Transverse colon (tissue), 4 donors: ENCODE results near the gene OR6V1. TPM values are rescaled to one million over a fixed set of nuclear protein-coding genes. Genes with fewer than 3 reads are reported as not detected.

Source experiments
- DNase-seq: peaks from one replicate; pipeline ENCODE4 v3.0.0-alpha.2; 2019
- H3K27ac ChIP-seq, 4 donors: fragments of 200-600 bp; sonication (generic); 2 replicates each; pipeline ENCODE4 v1.5.1; 2016 to 2018; ENCODE audit warnings: inconsistent platforms in 4 of 4
- H3K27me3 ChIP-seq: fragments of 200-600 bp; sonication (generic); 2 replicates; pipeline ENCODE4 v1.5.1; 2017; ENCODE audit warnings: inconsistent platforms
- H3K36me3 ChIP-seq, 4 donors: fragments of 200-600 bp; sonication (generic); 2 replicates each; pipeline ENCODE4 v1.5.1; 2017 to 2019; ENCODE audit warnings: inconsistent platforms in 4 of 4
- H3K4me1 ChIP-seq, 4 donors: fragments of 200-600 bp; sonication (generic); 2 replicates each; pipeline ENCODE4 v1.5.1; 2017 to 2020; ENCODE audit warnings: inconsistent platforms in 4 of 4
- H3K4me3 ChIP-seq, 4 donors: fragments of 200-600 bp; sonication (generic); 1 replicate in 1 of 4; 2 replicates in 3 of 4; pipeline versions ENCODE4 v1.5.1 to v1.6.1; 2017 to 2019; ENCODE audit warnings: inconsistent platforms in 4 of 4
- H3K9me3 ChIP-seq, 2 donors: fragments of 200-600 bp; sonication (generic); 2 replicates each; pipeline ENCODE4 v1.5.1; 2017 to 2019; ENCODE audit warnings: inconsistent platforms in 2 of 2
- CTCF ChIP-seq, 5 experiments: fragments of 200-600 bp in 3 of 5; fragments of 450-650 bp in 2 of 5; sonication (generic) in 3 of 5; IDR thresholded peaks; 1 replicate in 2 of 5; 2 replicates in 3 of 5; pipeline ENCODE4 v1.5.1; 2016 to 2017; ENCODE audit warnings: antibody characterized with exemption in 5 of 5, inconsistent platforms in 3 of 5, mild to moderate bottlenecking in 2 of 5, moderate library complexity in 1 of 5
- EP300 ChIP-seq: sonication (generic); formaldehyde crosslinking; IDR thresholded peaks from one replicate; pipeline ENCODE4 v1.6.1; 2017; ENCODE audit warnings: antibody characterized with exemption, low read depth
- POLR2A ChIP-seq: fragments of 450-650 bp; IDR thresholded peaks from one replicate; pipeline ENCODE4 v1.6.1; 2016; ENCODE audit warnings: antibody characterized with exemption, mild to moderate bottlenecking, moderate library complexity
- POLR2AphosphoS5 ChIP-seq, 3 donors: sonication (generic); formaldehyde crosslinking; IDR thresholded peaks; one replicate each; pipeline ENCODE4 v1.6.1; 2016; ENCODE audit warnings: antibody characterized with exemption in 3 of 3
- WGBS, 2 donors: methylation state at CpG; one replicate each; pipeline ENCODE4 v1.1.5; 2018; ENCODE audit warnings: low coverage in 1 of 2; 5-methylcytosine and 5-hydroxymethylcytosine counted together
- in situ Hi-C, 4 donors: fragments of 200-750 bp; cut with MboI; loops; one replicate each; pipeline versions ENCODE4 v1.15.0 to v1.15.1; 2017; ENCODE audit warnings: low sequenced_read_pairs in 3 of 4, low pct_ligation_motif_present in 1 of 4, low pct_unique_long_range_greater_than_20kb in 1 of 4
- intact Hi-C: fragments of 100-400 bp; cut with DNase I; formaldehyde crosslinking; loops from one replicate; pipeline ENCODE4 v1.15.1; 2023; ENCODE audit warnings: low total_unique reads
- total RNA-seq, 4 donors: library from RNA; depleted of rRNA; stranded (reverse); fragments of >200 nt; gene quantifications; one replicate each; pipeline ENCODE4 v1.1.0, GENCODE V29; 2016

Gene OR6V1
- not detected for total RNA-seq

GRCh38 chr7:143052041-143052440 lies at the start of gene OR6V1:
Gene OR6V1, plus strand, starts transcription at chr7:143052341. Its CDS starts 0 bp downstream, at chr7:143052341.
- Histone ChIP-seq H3K4me1 (no peaks in the 10 kb centered on the region), H3K27ac (no peak within 1 kb of the TSS), H3K36me3 (no peaks in the 10 kb centered on the region), H3K9me3 (no peaks in the 10 kb centered on the region), H3K4me3 (no peak within 1 kb of the TSS), H3K27me3 (no peaks in the 10 kb centered on the region)
- WGBS, 2 donors: 88 to 93% methylated on average over 4 of the region's 4 CpGs
- no peak for DNase-seq
- intact Hi-C loops: no loop called here
- in situ Hi-C loops: no loop called here
- TF ChIP-seq POLR2AphosphoS5 (IDR thresholded peaks at IDR 0.05): no peak
- TF ChIP-seq EP300: no peak
- no peak for TF ChIP-seq POLR2A
- TF ChIP-seq CTCF (IDR thresholded peaks at IDR 0.05): no peak

- peak overlapping the region in 3 of 4 donors; percentile 5 to 33 (median 9) for H3K4me3 ChIP-seq
- intact Hi-C loops: loop anchor here (5.0 kb wide), 1 partner anchor 151 kb away; no protein-coding TSS in a partner anchor
- 56 to 74% methylated on average over 5 of the region's 5 CpGs for WGBS, 2 donors
Observed at GRCh38 chr7:143002898-143003297, 49.2 kb upstream of the OR6V1 start.

GRCh38 chr7:143003393-143004051 lies 48.6 kb upstream of the OR6V1 start:
- no peak for DNase-seq
- intact Hi-C loops: loop anchor here (5.0 kb wide), 1 partner anchor 151 kb away; no protein-coding TSS in a partner anchor
- TF ChIP-seq CTCF (IDR thresholded peaks at IDR 0.05) (peak; percentile 62 to 77 (median 72)), POLR2A (no peak), POLR2AphosphoS5 (IDR thresholded peaks at IDR 0.05) (no peak)
- in situ Hi-C loops: loop anchor here in 2 of 4 donors (10.0 to 25.0 kb wide), 4 partner anchors 129 to 434 kb away; partner anchors contain the start of genes EPHB6 (in 1 of the 2) and TAS2R60 (in 1 of the 2)
- H3K9me3 ChIP-seq: no peaks in the 10 kb centered on the region
- WGBS, 2 donors: 23 to 27% methylated on average over 6 of the region's 6 CpGs
- peaks cover 0 to 10% (median 4%) of the 10 kb centered on the region in 4 donors for H3K4me1 ChIP-seq
- H3K4me3 ChIP-seq: peak overlapping the region in 3 of 4 donors; percentile 5 to 33 (median 9)
- peaks cover 6% of the 10 kb centered on the region for H3K27me3 ChIP-seq
- H3K36me3 ChIP-seq: no peaks in the 10 kb centered on the region
- H3K27ac ChIP-seq: no peak overlapping the region

More at GRCh38 chr7:143002898-143003297, 49.2 kb upstream of the OR6V1 start:
- Histone ChIP-seq H3K36me3 (no peaks in the 10 kb centered on the region), H3K27me3 (peaks cover 6% of the 10 kb centered on the region), H3K27ac (no peak overlapping the region), H3K4me1 (peaks cover 0 to 10% (median 4%) of the 10 kb centered on the region in 4 donors), H3K9me3 (no peaks in the 10 kb centered on the region)
- TF ChIP-seq POLR2A (no peak), POLR2AphosphoS5 (IDR thresholded peaks at IDR 0.05) (no peak), EP300 (no peak), CTCF (IDR thresholded peaks at IDR 0.05) (no peak)
- DNase-seq: peak; percentile 42
- in situ Hi-C loops: loop anchor here in 2 of 4 donors (10.0 to 25.0 kb wide), 4 partner anchors 128 to 434 kb away; partner anchors contain the start of genes EPHB6 (in 1 of the 2) and TAS2R60 (in 1 of the 2)

GRCh38 chr7:143005632-143006260 lies 46.4 kb upstream of the OR6V1 start:
- Histone ChIP-seq H3K4me1 (peaks cover 0 to 10% (median 4%) of the 10 kb centered on the region in 4 donors), H3K36me3 (no peaks in the 10 kb centered on the region), H3K9me3 (no peaks in the 10 kb centered on the region), H3K4me3 (no peak overlapping the region), H3K27me3 (peaks cover 6% of the 10 kb centered on the region), H3K27ac (no peak overlapping the region)
- no peak for DNase-seq
- WGBS, 2 donors: 74 to 83% methylated on average over 6 of the region's 6 CpGs
- TF ChIP-seq POLR2A: no peak
- no peak for TF ChIP-seq POLR2AphosphoS5 (IDR thresholded peaks at IDR 0.05)
- TF ChIP-seq CTCF (IDR thresholded peaks at IDR 0.05): no peak
- no peak for TF ChIP-seq EP300
- intact Hi-C loops (no loop called here), in situ Hi-C loops (loop anchor here (5.0 to 25.0 kb wide), 5 partner anchors 131 to 432 kb away; partner anchors contain the start of genes EPHB6 (in 1 of the 4) and TAS2R60 (in 1 of the 4))
